Stimulated activated CD8-positive, alpha-beta memory T cell treated with anti-CD3 and anti-CD28 coated beads, Interleukin-4, amount 100 ng/mL, for 1 hour (primary cell): ENCODE results near the gene PTPRN2.

ENCODE experiments used
- DNase-seq, 2 donors: peaks; one replicate each; pipeline ENCODE4 v3.0.0-alpha.2; 2020; ENCODE audit warnings: low read depth in 2 of 2, low spot score in 1 of 2

The PTPRN2 gene

GRCh38 chr7:157630301-157630853 is 957.2 kb downstream of the PTPRN2 start:
- DNase-seq = no peak

GRCh38 chr7:157628456-157628855 is 959.2 kb downstream of the PTPRN2 start:
- DNase-seq = no peak

- DNase-seq = no peak
These were observed 960.0 kb downstream of the PTPRN2 start for GRCh38 chr7:157627646-157628045.

GRCh38 chr7:157627033-157627432 is 960.6 kb downstream of the PTPRN2 start:
- DNase-seq = no peak

DNA sequence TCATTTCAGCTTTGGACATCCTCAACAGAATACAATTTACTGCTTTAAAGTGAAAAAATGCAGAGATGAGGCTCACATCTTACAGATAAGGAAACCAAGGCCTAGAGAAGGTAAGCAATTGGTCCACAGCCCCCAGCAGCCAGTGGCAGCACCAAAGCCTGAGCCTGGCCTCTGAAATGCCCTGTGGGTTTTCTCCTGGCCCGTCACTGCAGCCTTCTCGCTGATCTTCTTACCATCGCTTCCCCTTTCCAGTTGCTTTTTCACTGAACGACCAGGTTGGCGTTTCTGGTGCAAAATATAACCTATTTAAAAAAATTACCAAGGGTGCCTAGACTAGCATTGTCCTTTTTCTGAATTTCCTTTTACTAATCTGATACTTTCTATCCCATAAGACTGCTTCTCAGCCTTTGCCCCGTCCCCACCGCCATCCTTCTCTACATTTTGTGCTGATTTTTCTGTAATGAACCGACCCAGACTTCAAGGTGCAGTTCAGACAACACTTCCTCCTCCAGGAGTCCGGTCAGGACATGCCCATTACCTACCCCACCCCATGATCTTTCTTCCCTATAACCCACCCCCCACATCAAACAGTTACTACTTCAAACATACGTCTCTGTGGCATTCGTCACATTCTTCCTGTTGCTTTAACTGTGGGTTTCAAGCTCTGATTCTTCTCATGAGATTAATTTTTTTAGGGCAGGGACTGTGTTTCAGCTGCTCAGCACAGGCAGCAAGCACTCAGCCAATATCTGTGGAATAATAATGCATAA is 961.5 kb downstream of the PTPRN2 start:
- DNase-seq = no peak

DNA sequence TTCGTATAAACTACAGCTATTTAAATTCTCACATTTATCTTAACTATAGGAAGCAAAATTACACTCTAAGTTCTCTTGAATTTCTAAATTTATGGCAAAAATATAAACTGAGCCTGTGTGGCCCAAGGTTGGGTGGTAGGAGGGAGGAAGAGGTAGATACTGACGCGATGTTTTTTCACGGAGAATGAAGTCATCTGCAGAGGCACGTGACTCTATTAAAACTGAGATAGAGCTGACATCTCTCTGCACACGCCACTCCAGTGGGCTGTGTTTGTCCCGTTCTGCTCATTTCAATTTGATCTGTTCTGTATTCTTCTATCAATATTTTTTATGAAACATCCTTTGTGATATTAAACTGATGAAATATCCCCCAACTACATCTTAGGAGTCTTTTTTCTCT is 964.1 kb downstream of the PTPRN2 start:
- no peak for DNase-seq

DNA sequence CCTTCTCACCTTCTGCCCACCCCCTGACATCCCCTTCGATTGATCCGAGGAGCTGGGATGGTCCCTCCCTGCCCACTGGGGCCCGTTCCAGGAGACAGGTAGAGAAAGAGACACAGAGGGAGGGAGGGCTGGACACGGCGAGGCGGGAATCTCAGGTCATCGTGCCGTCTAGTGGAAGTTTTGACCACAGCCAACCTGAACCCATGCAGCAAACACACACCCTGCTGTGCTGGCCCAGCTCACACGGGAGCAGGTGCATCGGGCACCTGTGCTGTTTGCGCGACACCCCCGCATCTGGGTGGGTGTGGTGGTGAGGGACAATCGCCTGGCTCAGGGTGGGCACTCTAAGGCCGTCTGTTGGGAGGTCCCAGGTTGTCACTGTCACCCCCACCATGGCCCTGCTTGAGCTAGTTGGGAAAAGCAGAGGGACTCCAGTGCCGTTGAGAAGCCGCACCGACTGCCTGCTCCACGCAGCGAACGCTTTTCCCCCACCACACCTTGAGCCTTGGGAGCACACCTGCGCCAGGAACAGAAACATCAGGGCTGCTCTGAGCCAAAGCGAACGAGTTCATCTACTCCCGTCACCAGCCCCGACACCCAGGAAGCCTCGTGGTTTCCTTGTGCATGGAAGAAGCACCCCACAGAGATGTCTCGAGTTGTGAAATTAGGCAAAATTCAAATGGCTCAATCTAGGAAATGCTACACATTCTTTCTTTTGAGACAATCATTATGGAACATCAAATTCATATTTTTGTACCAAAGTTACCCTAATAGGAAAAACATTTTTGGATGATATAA is 965.0 kb downstream of the PTPRN2 start:
- no peak for DNase-seq

- no peak for DNase-seq
These were observed 965.6 kb downstream of the PTPRN2 start for GRCh38 chr7:157622000-157622399.

DNA sequence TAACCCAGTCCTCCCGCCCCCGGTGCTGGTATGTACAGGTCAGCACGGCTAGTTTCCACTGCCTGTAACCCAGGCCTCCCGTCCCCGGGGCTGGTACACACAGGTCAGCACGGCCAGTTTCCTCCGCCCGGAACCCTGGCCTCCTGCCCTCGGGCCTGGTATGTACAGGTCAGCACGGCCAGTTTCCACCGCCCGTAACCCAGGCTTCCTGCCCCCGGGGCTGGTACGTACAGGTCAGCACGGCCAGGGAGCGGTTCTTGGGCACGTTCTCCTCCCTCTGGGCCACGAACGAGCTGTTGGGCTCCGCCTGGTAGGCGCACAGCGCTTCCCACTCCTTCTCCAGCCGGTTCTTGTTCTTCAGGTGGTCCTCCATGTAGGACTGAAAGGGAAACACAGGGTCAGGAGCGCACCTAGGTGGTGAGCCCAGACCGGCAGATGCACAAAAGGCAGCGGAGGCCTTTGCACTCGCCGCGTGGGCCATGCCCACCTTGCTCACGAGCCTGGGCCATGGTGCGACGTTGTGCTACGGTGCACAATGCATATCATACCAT is 966.4 kb downstream of the PTPRN2 start:
- DNase-seq = no peak

- DNase-seq = no peak
These were observed 967.0 kb downstream of the PTPRN2 start for GRCh38 chr7:157620616-157621015.

- DNase-seq = no peak
These were observed 967.7 kb downstream of the PTPRN2 start for GRCh38 chr7:157619753-157620525.

- no peak for DNase-seq
These were observed 968.6 kb downstream of the PTPRN2 start for GRCh38 chr7:157618823-157619606.

DNA sequence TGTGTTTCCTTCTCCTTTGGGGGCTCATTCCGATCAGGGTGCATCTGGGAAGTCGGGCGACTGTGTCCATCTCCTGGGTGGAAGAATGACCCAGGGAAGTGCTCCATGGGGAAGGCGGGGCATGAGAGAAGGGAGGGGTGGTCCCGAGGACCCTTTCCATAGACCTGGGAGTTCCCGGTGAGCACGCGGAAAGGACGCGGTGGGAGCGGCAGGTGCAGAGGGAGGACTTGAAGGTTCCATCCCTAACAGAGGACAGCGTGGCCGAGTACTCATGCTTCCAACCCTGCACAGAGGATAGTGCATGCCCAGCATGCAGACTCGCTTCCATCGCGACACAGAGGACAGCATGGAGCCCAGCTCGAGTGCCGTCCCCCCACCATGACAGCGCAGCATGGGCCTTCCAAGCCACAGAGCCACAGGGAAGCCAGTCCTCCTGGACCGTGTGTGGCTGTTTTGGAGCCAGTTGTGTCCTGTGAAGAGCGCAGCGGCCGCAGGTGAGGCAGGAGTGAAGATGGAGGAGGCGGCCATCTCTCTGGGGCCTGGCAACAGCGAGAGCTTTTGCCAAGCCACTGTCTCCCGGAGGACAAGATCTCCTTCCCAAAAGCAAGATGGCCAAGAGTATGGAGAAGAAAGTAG is 969.4 kb downstream of the PTPRN2 start:
- DNase-seq = no peak

GRCh38 chr7:157617401-157617800 is 970.2 kb downstream of the PTPRN2 start:
- no peak for DNase-seq

- DNase-seq = no peak
These were observed 970.7 kb downstream of the PTPRN2 start for GRCh38 chr7:157616931-157617330.

DNA sequence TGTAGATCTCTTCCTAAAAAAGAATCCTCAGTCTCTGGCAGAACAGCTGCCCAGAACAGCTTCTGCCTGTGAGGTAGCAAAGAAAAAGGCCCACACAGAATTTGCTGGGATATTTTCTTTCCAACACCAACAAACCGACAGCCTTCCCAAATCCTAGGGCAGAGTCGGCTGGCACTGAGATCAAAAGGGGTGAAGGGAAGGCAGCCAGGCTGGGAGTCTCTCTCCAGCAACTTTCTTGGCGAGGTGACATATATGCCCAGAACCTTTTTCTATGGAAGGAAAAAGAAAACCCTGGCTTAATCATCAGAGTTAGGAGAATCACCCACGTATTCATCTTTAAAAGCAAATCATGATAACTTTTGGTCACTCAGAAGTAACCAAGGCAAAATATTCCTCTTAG is 971.2 kb downstream of the PTPRN2 start:
- DNase-seq = no peak

GRCh38 chr7:157615852-157616251 is 971.8 kb downstream of the PTPRN2 start:
- no peak for DNase-seq

GRCh38 chr7:157615101-157615817 is 972.4 kb downstream of the PTPRN2 start:
- no peak for DNase-seq

GRCh38 chr7:157614457-157615020 is 973.1 kb downstream of the PTPRN2 start:
- no peak for DNase-seq
